GM23338 (cell line): ENCODE results near the gene UBE2J1. TPM values are rescaled to one million over a fixed set of nuclear protein-coding genes. Genes with fewer than 3 reads are reported as not detected.

Experiments used
- CTCF ChIP-seq, 2 experiments: fragments of 200-600 bp in 1 of 2; sonication (generic) in 1 of 2; conservative IDR thresholded peaks; 2 replicates each; pipeline versions ENCODE4 v1.5.1 to v1.6.1; 2016 to 2017; ENCODE audit warnings: antibody characterized with exemption in 2 of 2, low read depth in 2 of 2, mild to moderate bottlenecking in 2 of 2, moderate library complexity in 1 of 2
- ETS1 ChIP-seq: IDR thresholded peaks from 2 replicates; pipeline ENCODE4 v1.6.1; 2016; ENCODE audit warnings: antibody characterized with exemption
- EZH2 ChIP-seq: fragments of 200-600 bp; sonication (generic); IDR thresholded peaks from one replicate; pipeline ENCODE4 v1.8.0; 2017; ENCODE audit warnings: antibody characterized with exemption, mild to moderate bottlenecking, low read depth; ENCODE audit not compliant: unreplicated experiment
- POLR2AphosphoS5 ChIP-seq: IDR thresholded peaks from 2 replicates; pipeline ENCODE4 v1.6.1; 2016; ENCODE audit warnings: antibody characterized with exemption, low read depth
- STAT1 ChIP-seq: IDR thresholded peaks from one replicate; pipeline ENCODE4 v1.6.1; 2016; ENCODE audit warnings: antibody characterized with exemption; ENCODE audit not compliant: unreplicated experiment
- ZNF114 ChIP-seq: fragments of 250-450 bp; sonication (Bioruptor Pico); IDR thresholded peaks from 2 replicates; pipeline ENCODE4 v1.5.0; 2020; ENCODE audit warnings: mild to moderate bottlenecking, moderate library complexity
- polyA plus RNA-seq: library from polyadenylated mRNA; unstranded; fragments of >200 nt; fragmentation: Nextera tagmentation; extraction: Ambion mirVana; gene quantifications from 2 replicates; pipeline ENCODE4 v1.2.1, GENCODE V29; 2016
- total RNA-seq: library from RNA; depleted of rRNA; stranded (reverse); fragments of >200 nt; shearing (Covaris generic); gene quantifications from 2 replicates; pipeline ENCODE4 v1.2.3, GENCODE V29; 2014
- TF ChIP-seq, protein P1 (sequence below): fragments of 250-450 bp; sonication (Bioruptor Pico); IDR thresholded peaks from 2 replicates; pipeline ENCODE4 v1.5.0; 2020; ENCODE audit warnings: mild to moderate bottlenecking, moderate library complexity

UBE2J1 gene
- total and polyA plus RNA-seq, 2 experiments from 2014 or later: 7.5 to 13.1 TPM

- TF ChIP-seq, protein P1, sequence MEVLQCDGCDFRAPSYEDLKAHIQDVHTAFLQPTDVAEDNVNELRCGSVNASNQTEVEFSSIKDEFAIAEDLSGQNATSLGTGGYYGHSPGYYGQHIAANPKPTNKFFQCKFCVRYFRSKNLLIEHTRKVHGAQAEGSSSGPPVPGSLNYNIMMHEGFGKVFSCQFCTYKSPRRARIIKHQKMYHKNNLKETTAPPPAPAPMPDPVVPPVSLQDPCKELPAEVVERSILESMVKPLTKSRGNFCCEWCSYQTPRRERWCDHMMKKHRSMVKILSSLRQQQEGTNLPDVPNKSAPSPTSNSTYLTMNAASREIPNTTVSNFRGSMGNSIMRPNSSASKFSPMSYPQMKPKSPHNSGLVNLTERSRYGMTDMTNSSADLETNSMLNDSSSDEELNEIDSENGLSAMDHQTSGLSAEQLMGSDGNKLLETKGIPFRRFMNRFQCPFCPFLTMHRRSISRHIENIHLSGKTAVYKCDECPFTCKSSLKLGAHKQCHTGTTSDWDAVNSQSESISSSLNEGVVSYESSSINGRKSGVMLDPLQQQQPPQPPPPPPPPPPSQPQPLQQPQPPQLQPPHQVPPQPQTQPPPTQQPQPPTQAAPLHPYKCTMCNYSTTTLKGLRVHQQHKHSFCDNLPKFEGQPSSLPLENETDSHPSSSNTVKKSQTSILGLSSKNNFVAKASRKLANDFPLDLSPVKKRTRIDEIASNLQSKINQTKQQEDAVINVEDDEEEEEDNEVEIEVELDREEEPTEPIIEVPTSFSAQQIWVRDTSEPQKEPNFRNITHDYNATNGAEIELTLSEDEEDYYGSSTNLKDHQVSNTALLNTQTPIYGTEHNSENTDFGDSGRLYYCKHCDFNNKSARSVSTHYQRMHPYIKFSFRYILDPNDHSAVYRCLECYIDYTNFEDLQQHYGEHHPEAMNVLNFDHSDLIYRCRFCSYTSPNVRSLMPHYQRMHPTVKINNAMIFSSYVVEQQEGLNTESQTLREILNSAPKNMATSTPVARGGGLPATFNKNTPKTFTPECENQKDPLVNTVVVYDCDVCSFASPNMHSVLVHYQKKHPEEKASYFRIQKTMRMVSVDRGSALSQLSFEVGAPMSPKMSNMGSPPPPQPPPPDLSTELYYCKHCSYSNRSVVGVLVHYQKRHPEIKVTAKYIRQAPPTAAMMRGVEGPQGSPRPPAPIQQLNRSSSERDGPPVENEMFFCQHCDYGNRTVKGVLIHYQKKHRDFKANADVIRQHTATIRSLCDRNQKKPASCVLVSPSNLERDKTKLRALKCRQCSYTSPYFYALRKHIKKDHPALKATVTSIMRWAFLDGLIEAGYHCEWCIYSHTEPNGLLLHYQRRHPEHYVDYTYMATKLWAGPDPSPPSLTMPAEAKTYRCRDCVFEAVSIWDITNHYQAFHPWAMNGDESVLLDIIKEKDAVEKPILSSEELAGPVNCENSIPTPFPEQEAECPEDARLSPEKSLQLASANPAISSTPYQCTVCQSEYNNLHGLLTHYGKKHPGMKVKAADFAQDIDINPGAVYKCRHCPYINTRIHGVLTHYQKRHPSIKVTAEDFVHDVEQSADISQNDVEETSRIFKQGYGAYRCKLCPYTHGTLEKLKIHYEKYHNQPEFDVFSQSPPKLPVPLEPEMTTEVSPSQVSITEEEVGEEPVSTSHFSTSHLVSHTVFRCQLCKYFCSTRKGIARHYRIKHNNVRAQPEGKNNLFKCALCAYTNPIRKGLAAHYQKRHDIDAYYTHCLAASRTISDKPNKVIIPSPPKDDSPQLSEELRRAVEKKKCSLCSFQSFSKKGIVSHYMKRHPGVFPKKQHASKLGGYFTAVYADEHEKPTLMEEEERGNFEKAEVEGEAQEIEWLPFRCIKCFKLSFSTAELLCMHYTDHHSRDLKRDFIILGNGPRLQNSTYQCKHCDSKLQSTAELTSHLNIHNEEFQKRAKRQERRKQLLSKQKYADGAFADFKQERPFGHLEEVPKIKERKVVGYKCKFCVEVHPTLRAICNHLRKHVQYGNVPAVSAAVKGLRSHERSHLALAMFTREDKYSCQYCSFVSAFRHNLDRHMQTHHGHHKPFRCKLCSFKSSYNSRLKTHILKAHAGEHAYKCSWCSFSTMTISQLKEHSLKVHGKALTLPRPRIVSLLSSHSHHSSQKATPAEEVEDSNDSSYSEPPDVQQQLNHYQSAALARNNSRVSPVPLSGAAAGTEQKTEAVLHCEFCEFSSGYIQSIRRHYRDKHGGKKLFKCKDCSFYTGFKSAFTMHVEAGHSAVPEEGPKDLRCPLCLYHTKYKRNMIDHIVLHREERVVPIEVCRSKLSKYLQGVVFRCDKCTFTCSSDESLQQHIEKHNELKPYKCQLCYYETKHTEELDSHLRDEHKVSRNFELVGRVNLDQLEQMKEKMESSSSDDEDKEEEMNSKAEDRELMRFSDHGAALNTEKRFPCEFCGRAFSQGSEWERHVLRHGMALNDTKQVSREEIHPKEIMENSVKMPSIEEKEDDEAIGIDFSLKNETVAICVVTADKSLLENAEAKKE (CRISPR knock-in tag): no peak
- no peak for TF ChIP-seq EZH2
- TF ChIP-seq CTCF (conservative IDR thresholded peaks at IDR 0.05; ENCODE audit: low read depth in 2 of 2): no peak
- TF ChIP-seq ETS1: no peak
- no peak for TF ChIP-seq ZNF114 (CRISPR knock-in tag)
- no peak for TF ChIP-seq STAT1
- no peak for TF ChIP-seq POLR2AphosphoS5
These were observed 69.8 kb downstream of the UBE2J1 start (continued) for GRCh38 chr6:89282749-89283148.
